K562 (cell line): ENCODE results near the gene GLMN. TPM values are rescaled to one million over a fixed set of nuclear protein-coding genes. Genes with fewer than 3 reads are reported as not detected.

Experiments used
- CHD2 ChIP-seq: IDR thresholded peaks from 2 replicates; pipeline ENCODE4 v1.6.1; 2011; ENCODE audit warnings: low read depth, low read length
- EZH2 ChIP-seq: IDR thresholded peaks from 2 replicates; pipeline ENCODE4 v1.6.1; 2012; ENCODE audit warnings: low read depth, mild to moderate bottlenecking, inconsistent platforms, low read length, borderline replicate concordance
- MCM3 ChIP-seq: fragments of 450-650 bp; IDR thresholded peaks from 2 replicates; pipeline ENCODE4 v1.6.1; 2016
- PHB ChIP-seq: fragments of 250-450 bp; sonication (Bioruptor Pico); IDR thresholded peaks from 2 replicates; pipeline ENCODE4 v1.5.0; 2021
- PHF8 ChIP-seq: fragments of 200-600 bp; sonication (generic); IDR thresholded peaks from 2 replicates; pipeline ENCODE4 v1.6.1; 2012; ENCODE audit warnings: mixed run types, mild to moderate bottlenecking, inconsistent platforms, low read length, moderate library complexity, borderline replicate concordance
- SETDB1 ChIP-seq: IDR thresholded peaks from one replicate; pipeline ENCODE4 v1.6.1; 2012; ENCODE audit warnings: low read length, control low read depth, inconsistent platforms
- ZNF551 ChIP-seq: fragments of 250-450 bp; sonication (Bioruptor Pico); IDR thresholded peaks from 2 replicates; pipeline ENCODE4 v1.5.0; 2021; ENCODE audit warnings: mild to moderate bottlenecking, moderate library complexity
- ZNF766 ChIP-seq: fragments of 200-800 bp; sonication (Bioruptor generic); conservative IDR thresholded peaks from 2 replicates; pipeline ENCODE4 v1.6.1; 2016; ENCODE audit warnings: missing genetic modification characterization, missing compliant biosample characterization
- polyA plus RNA-seq, 8 experiments: library from polyadenylated mRNA; depleted of rRNA in 4 of 8; stranded (reverse) in 5 of 8; unstranded in 3 of 8; fragments of >200 nt; fragmentation: Nextera tagmentation in 2 of 8; fragmentation: Illumina TruSeq in 1 of 8; extraction: Ambion mirVana in 2 of 8; extraction: Trizol in 1 of 8; gene quantifications; 2 replicates each; pipeline versions ENCODE4 v1.2.1 to v1.2.3, GENCODE V29; 2011 to 2014; ENCODE audit warnings: inconsistent platforms in 1 of 8, missing spikeins in 1 of 8
- total RNA-seq, 7 experiments: library from RNA; depleted of rRNA in 6 of 7; stranded (reverse); fragments of >200 nt in 6 of 7; fragmentation: Illumina TruSeq in 2 of 7; extraction: Trizol in 2 of 7; gene quantifications; 2 replicates each; pipeline versions ENCODE4 v1.2.1 to v1.2.3, GENCODE V29; 2011 to 2021; ENCODE audit warnings: low replicate concordance in 1 of 7
- TF ChIP-seq, protein P1 (sequence below): fragments of 450-650 bp; formaldehyde crosslinking; IDR thresholded peaks from 2 replicates; pipeline ENCODE4 v1.4.0; 2020; ENCODE audit warnings: mild to moderate bottlenecking, mixed read lengths
- TF ChIP-seq, protein P2 (sequence below): fragments of 450-650 bp; conservative IDR thresholded peaks from 2 replicates; pipeline ENCODE4 v1.6.1; 2016; ENCODE audit warnings: missing genetic modification characterization, low read depth, mild to moderate bottlenecking, control low read depth, missing compliant biosample characterization
- TF ChIP-seq, protein P3 (sequence below): sonication (generic); formaldehyde crosslinking; IDR thresholded peaks from 2 replicates; pipeline ENCODE4 v1.8.1; 2023; ENCODE audit warnings: mild to moderate bottlenecking, missing genetic modification reagents
- TF ChIP-seq, protein P4 (sequence below): sonication (generic); formaldehyde crosslinking; IDR thresholded peaks from 2 replicates; pipeline ENCODE4 v1.8.1; 2022; ENCODE audit warnings: missing genetic modification reagents
- TF ChIP-seq, protein P5 (sequence below): sonication (generic); formaldehyde crosslinking; IDR thresholded peaks from 2 replicates; pipeline ENCODE4 v1.8.0; 2023; ENCODE audit warnings: mild to moderate bottlenecking, missing genetic modification reagents
- TF ChIP-seq, protein P6 (sequence below): fragments of 250-450 bp; sonication (Bioruptor Pico); IDR thresholded peaks from 2 replicates; pipeline ENCODE4 v1.5.0; 2020; ENCODE audit warnings: mild to moderate bottlenecking, borderline replicate concordance

Gene GLMN
- total and polyA plus RNA-seq, 9 of the 15 experiments (the other 6 are each of a cell fraction or from before 2014, with no cell fraction given): 13.0 to 24.8 (median 19.0) TPM

DNA sequence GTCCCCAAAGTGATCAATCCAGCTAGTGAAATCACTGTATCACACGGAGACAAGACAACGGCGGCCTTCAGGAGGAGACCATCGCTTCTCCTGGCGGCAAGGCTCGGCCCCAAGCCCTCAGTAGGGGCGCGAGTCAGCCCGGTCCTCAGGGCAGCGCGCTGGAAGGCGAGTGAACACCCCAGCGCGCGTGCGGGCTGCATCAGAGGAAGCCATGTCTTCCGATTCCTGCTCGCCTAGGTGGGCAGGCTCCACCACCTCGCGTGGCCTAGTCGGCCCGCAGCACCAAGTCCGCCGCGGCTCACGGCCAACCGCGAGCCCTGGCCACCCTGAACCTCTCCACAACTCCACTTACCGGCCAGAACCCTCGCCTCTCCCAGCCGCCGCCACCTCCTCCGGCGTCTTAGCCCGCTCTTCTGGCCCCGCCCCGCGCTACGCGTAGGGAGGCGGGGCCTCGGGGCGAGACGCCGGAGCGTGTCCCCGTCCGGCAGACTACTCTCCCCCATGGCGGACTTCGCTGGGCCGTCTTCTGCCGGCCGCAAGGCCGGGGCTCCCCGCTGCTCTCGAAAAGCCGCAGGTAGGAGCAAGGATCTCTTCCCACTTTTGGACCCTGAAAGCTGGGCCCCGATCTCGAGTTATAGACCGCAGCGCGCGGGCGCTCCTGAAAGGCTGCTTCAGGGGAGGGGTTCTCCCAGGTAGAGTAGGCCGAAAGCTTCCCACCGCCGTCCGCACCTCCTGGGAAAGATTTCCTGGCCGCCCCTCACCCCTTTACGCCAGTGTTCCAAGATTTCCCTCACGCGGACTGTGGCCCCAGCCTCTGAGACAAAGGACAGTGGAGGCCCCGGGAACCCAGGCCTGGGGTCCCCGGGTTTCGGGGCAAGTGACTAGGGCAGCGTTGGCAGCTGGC lies at the start of gene GLMN, which contains the start of gene RPAP2 (continued):
- TF ChIP-seq, protein P1, sequence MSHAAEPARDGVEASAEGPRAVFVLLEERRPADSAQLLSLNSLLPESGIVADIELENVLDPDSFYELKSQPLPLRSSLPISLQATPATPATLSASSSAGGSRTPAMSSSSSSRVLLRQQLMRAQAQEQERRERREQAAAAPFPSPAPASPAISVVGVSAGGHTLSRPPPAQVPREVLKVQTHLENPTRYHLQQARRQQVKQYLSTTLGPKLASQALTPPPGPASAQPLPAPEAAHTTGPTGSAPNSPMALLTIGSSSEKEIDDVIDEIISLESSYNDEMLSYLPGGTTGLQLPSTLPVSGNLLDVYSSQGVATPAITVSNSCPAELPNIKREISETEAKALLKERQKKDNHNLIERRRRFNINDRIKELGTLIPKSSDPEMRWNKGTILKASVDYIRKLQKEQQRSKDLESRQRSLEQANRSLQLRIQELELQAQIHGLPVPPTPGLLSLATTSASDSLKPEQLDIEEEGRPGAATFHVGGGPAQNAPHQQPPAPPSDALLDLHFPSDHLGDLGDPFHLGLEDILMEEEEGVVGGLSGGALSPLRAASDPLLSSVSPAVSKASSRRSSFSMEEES (CRISPR knock-in tag): no peak
- TF ChIP-seq EZH2: no peak
- peak; percentile 99 for TF ChIP-seq PHF8
- TF ChIP-seq, protein P2, sequence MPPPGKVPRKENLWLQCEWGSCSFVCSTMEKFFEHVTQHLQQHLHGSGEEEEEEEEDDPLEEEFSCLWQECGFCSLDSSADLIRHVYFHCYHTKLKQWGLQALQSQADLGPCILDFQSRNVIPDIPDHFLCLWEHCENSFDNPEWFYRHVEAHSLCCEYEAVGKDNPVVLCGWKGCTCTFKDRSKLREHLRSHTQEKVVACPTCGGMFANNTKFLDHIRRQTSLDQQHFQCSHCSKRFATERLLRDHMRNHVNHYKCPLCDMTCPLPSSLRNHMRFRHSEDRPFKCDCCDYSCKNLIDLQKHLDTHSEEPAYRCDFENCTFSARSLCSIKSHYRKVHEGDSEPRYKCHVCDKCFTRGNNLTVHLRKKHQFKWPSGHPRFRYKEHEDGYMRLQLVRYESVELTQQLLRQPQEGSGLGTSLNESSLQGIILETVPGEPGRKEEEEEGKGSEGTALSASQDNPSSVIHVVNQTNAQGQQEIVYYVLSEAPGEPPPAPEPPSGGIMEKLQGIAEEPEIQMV (tag): no peak
- TF ChIP-seq ZNF766 (CRISPR knock-in tag): no peak
- TF ChIP-seq ZNF551: no peak
- no peak for TF ChIP-seq MCM3
- TF ChIP-seq, protein P3, sequence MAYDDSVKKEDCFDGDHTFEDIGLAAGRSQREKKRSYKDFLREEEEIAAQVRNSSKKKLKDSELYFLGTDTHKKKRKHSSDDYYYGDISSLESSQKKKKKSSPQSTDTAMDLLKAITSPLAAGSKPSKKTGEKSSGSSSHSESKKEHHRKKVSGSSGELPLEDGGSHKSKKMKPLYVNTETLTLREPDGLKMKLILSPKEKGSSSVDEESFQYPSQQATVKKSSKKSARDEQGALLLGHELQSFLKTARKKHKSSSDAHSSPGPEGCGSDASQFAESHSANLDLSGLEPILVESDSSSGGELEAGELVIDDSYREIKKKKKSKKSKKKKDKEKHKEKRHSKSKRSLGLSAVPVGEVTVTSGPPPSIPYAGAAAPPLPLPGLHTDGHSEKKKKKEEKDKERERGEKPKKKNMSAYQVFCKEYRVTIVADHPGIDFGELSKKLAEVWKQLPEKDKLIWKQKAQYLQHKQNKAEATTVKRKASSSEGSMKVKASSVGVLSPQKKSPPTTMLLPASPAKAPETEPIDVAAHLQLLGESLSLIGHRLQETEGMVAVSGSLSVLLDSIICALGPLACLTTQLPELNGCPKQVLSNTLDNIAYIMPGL (CRISPR knock-in tag): no peak
- TF ChIP-seq, protein P4, sequence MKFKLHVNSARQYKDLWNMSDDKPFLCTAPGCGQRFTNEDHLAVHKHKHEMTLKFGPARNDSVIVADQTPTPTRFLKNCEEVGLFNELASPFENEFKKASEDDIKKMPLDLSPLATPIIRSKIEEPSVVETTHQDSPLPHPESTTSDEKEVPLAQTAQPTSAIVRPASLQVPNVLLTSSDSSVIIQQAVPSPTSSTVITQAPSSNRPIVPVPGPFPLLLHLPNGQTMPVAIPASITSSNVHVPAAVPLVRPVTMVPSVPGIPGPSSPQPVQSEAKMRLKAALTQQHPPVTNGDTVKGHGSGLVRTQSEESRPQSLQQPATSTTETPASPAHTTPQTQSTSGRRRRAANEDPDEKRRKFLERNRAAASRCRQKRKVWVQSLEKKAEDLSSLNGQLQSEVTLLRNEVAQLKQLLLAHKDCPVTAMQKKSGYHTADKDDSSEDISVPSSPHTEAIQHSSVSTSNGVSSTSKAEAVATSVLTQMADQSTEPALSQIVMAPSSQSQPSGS (CRISPR knock-in tag): no peak
- TF ChIP-seq, protein P5, sequence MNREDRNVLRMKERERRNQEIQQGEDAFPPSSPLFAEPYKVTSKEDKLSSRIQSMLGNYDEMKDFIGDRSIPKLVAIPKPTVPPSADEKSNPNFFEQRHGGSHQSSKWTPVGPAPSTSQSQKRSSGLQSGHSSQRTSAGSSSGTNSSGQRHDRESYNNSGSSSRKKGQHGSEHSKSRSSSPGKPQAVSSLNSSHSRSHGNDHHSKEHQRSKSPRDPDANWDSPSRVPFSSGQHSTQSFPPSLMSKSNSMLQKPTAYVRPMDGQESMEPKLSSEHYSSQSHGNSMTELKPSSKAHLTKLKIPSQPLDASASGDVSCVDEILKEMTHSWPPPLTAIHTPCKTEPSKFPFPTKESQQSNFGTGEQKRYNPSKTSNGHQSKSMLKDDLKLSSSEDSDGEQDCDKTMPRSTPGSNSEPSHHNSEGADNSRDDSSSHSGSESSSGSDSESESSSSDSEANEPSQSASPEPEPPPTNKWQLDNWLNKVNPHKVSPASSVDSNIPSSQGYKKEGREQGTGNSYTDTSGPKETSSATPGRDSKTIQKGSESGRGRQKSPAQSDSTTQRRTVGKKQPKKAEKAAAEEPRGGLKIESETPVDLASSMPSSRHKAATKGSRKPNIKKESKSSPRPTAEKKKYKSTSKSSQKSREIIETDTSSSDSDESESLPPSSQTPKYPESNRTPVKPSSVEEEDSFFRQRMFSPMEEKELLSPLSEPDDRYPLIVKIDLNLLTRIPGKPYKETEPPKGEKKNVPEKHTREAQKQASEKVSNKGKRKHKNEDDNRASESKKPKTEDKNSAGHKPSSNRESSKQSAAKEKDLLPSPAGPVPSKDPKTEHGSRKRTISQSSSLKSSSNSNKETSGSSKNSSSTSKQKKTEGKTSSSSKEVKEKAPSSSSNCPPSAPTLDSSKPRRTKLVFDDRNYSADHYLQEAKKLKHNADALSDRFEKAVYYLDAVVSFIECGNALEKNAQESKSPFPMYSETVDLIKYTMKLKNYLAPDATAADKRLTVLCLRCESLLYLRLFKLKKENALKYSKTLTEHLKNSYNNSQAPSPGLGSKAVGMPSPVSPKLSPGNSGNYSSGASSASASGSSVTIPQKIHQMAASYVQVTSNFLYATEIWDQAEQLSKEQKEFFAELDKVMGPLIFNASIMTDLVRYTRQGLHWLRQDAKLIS (CRISPR knock-in tag): no peak
- TF ChIP-seq CHD2: no peak
- TF ChIP-seq SETDB1: peak; percentile 29
- TF ChIP-seq, protein P6, sequence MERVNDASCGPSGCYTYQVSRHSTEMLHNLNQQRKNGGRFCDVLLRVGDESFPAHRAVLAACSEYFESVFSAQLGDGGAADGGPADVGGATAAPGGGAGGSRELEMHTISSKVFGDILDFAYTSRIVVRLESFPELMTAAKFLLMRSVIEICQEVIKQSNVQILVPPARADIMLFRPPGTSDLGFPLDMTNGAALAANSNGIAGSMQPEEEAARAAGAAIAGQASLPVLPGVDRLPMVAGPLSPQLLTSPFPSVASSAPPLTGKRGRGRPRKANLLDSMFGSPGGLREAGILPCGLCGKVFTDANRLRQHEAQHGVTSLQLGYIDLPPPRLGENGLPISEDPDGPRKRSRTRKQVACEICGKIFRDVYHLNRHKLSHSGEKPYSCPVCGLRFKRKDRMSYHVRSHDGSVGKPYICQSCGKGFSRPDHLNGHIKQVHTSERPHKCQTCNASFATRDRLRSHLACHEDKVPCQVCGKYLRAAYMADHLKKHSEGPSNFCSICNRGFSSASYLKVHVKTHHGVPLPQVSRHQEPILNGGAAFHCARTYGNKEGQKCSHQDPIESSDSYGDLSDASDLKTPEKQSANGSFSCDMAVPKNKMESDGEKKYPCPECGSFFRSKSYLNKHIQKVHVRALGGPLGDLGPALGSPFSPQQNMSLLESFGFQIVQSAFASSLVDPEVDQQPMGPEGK: no peak
- TF ChIP-seq PHB: no peak
